ENCODE results near the gene EFNB2.

Gene EFNB2

GRCh38 chr13:106480351-106480910 lies 55.0 kb downstream of the EFNB2 start:
- no peaks in the 10 kb centered on the region for H3K9me3 ChIP-seq (ENCODE audit: severe bottlenecking)
- DNase-seq, result no peak
- TF ChIP-seq CTCF (IDR thresholded peaks at IDR 0.05; ENCODE audit: low read depth, low read length), result no peak
- H3K27ac ChIP-seq, result no peak overlapping the region
- no peaks in the 10 kb centered on the region for H3K36me3 ChIP-seq
- H3K27me3 ChIP-seq (ENCODE audit: insufficient read depth, low read depth, severe bottlenecking), result no peaks in the 10 kb centered on the region
- no peak overlapping the region for H3K4me3 ChIP-seq (ENCODE audit: low read depth, low read length)

GRCh38 chr13:106479929-106480328 lies 55.5 kb downstream of the EFNB2 start:
- H3K27ac ChIP-seq, result no peak overlapping the region
- no peaks in the 10 kb centered on the region for H3K36me3 ChIP-seq
- H3K27me3 ChIP-seq (ENCODE audit: insufficient read depth, low read depth, severe bottlenecking), result no peaks in the 10 kb centered on the region
- H3K4me3 ChIP-seq (ENCODE audit: low read depth, low read length), result no peak overlapping the region
- no peaks in the 10 kb centered on the region for H3K9me3 ChIP-seq (ENCODE audit: severe bottlenecking)
- no peak for DNase-seq
- TF ChIP-seq CTCF (IDR thresholded peaks at IDR 0.05; ENCODE audit: low read depth, low read length), result no peak

GRCh38 chr13:106478116-106478515 lies 57.3 kb downstream of the EFNB2 start:
- no peak for TF ChIP-seq CTCF (IDR thresholded peaks at IDR 0.05; ENCODE audit: low read depth, low read length)
- Histone ChIP-seq H3K27me3 (ENCODE audit: insufficient read depth, low read depth, severe bottlenecking) (no peaks in the 10 kb centered on the region), H3K9me3 (ENCODE audit: severe bottlenecking) (no peaks in the 10 kb centered on the region), H3K4me3 (ENCODE audit: low read depth, low read length) (no peak overlapping the region), H3K27ac (no peak overlapping the region), H3K36me3 (no peaks in the 10 kb centered on the region)
- DNase-seq, result no peak

GRCh38 chr13:106477303-106477702 lies 58.2 kb downstream of the EFNB2 start:
- no peak for TF ChIP-seq CTCF (IDR thresholded peaks at IDR 0.05; ENCODE audit: low read depth, low read length)
- H3K4me3 ChIP-seq (ENCODE audit: low read depth, low read length), result no peak overlapping the region
- H3K27me3 ChIP-seq (ENCODE audit: insufficient read depth, low read depth, severe bottlenecking), result no peaks in the 10 kb centered on the region
- no peak overlapping the region for H3K27ac ChIP-seq
- H3K36me3 ChIP-seq, result no peaks in the 10 kb centered on the region
- no peak for DNase-seq
- no peaks in the 10 kb centered on the region for H3K9me3 ChIP-seq (ENCODE audit: severe bottlenecking)

DNA sequence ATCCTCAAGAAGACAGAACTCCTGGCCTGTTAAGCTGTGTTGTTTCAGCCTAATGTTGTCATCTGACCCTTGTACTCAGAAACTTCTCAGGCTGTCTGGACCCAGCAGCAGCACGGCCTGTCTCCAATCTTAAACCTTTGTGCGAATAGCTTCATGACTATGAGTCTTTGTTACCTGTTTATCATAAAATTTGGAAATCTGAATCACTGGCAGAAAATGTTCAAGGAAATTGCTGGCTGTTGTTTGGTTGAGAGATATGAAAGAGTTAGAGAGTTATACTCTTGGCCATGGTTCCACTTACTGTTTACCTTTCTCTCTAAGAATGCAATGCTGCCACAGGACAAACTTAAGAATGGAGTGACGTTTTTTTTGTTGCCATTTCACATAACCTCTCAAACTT lies 59.6 kb downstream of the EFNB2 start:
- no peak for TF ChIP-seq CTCF (IDR thresholded peaks at IDR 0.05; ENCODE audit: low read depth, low read length)
- Histone ChIP-seq H3K27ac (no peak overlapping the region), H3K4me3 (ENCODE audit: low read depth, low read length) (no peak overlapping the region), H3K27me3 (ENCODE audit: insufficient read depth, low read depth, severe bottlenecking) (no peaks in the 10 kb centered on the region), H3K9me3 (ENCODE audit: severe bottlenecking) (no peaks in the 10 kb centered on the region), H3K36me3 (no peaks in the 10 kb centered on the region)
- DNase-seq, result no peak

DNA sequence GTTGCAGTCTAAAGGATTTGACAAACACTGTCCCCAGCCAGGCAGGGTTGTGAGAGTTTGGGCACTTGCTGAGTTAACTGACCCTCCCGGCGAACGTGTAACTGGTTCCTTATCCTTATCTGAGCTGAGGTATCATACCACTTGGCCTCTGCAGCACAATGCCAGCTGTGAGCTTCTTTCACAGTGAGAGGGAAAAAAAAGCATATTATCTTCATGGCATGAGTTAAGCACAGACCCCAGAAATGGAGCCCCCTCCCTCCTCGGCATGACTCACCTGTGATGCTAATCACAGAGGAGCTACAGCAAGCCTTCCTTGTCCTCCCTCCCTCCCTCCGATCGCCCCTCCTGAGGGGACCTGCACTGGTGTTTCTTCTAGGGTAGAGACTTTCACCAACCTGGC lies 60.5 kb downstream of the EFNB2 start:
- H3K4me3 ChIP-seq (ENCODE audit: low read depth, low read length), result no peak overlapping the region
- no peaks in the 10 kb centered on the region for H3K36me3 ChIP-seq
- DNase-seq, result no peak
- H3K27ac ChIP-seq, result no peak overlapping the region
- no peaks in the 10 kb centered on the region for H3K9me3 ChIP-seq (ENCODE audit: severe bottlenecking)
- no peak for TF ChIP-seq CTCF (IDR thresholded peaks at IDR 0.05; ENCODE audit: low read depth, low read length)
- H3K27me3 ChIP-seq (ENCODE audit: insufficient read depth, low read depth, severe bottlenecking), result no peaks in the 10 kb centered on the region
